H1 (cell line): Measurements from ENCODE around the gene NFIA. TPM values are rescaled to one million over a fixed set of nuclear protein-coding genes. Genes with fewer than 3 reads are reported as not detected.

ENCODE experiments used
- CTCF ChIA-PET: fragments of 300-600 bp; sonication (Branson Sonifier 250); formaldehyde crosslinking; loops from one replicate; lab custom pipeline; 2021; ENCODE audit not compliant: partially characterized antibody; lab: Charles Lee
- POLR2A ChIA-PET: fragments of 300-600 bp; sonication (Branson Sonifier 250); formaldehyde crosslinking; loops from one replicate; lab custom pipeline; 2021; ENCODE audit warnings: inconsistent platforms; ENCODE audit not compliant: partially characterized antibody; lab: Charles Lee
- DNase-seq, 2 experiments: peaks; one replicate each; pipeline versions ENCODE4 v3.0.0 to v3.0.0-alpha.2; 2010 to 2022; ENCODE audit warnings: low spot score in 2 of 2, low read depth in 1 of 2, mixed read lengths in 1 of 2
- FAIRE-seq: peaks from 2 replicates; lab custom pipeline; 2011; peaks lifted over from hg19 to GRCh38; lab: Jason Lieb, UNC
- H2AFZ ChIP-seq: 2 replicates; pipeline ENCODE4 v1.8.1; 2012; ENCODE audit warnings: low read length, inconsistent platforms
- H2AK5ac ChIP-seq: 2 replicates; pipeline ENCODE4 v1.6.1; 2013; ENCODE audit warnings: low read depth, low read length
- H2BK120ac ChIP-seq: replicated peaks from 2 replicates; pipeline ENCODE3; 2013; ENCODE audit warnings: low read depth, low read length, inconsistent platforms
- H2BK12ac ChIP-seq: 2 replicates; pipeline ENCODE4 v1.6.1; 2013; ENCODE audit warnings: low read depth, low read length
- H2BK15ac ChIP-seq: 2 replicates; pipeline ENCODE4 v1.6.1; 2013; ENCODE audit warnings: low read length
- H2BK20ac ChIP-seq: 2 replicates; pipeline ENCODE4 v1.6.1; 2013; ENCODE audit warnings: low read length
- H2BK5ac ChIP-seq: 2 replicates; pipeline ENCODE4 v1.6.1; 2013; ENCODE audit warnings: low read depth, low read length
- H3K14ac ChIP-seq: 2 replicates; pipeline ENCODE4 v1.6.1; 2013; ENCODE audit warnings: inconsistent platforms; ENCODE audit not compliant: insufficient read length
- H3K18ac ChIP-seq: 2 replicates; pipeline ENCODE4 v1.6.1; 2013; ENCODE audit warnings: low read length; ENCODE audit errors: extremely low read depth
- H3K23ac ChIP-seq: 2 replicates; pipeline ENCODE4 v1.6.1; 2013; ENCODE audit warnings: inconsistent platforms; ENCODE audit not compliant: insufficient read length
- H3K23me2 ChIP-seq: 2 replicates; pipeline ENCODE4 v1.6.1; 2013; ENCODE audit warnings: low read depth, low read length
- H3K27ac ChIP-seq: 2 replicates; pipeline ENCODE4 v1.6.1; 2011; ENCODE audit warnings: low read depth, low read length, inconsistent platforms
- H3K27me3 ChIP-seq, 4 experiments: replicated peaks in 1 of 4; 1 replicate in 1 of 4; 2 replicates in 3 of 4; pipeline versions ENCODE4 v1.6.1 to v1.8.1; 2011 to 2013; ENCODE audit warnings: low read length in 3 of 4, mild to moderate bottlenecking in 3 of 4, inconsistent platforms in 2 of 4, mixed read lengths in 2 of 4, moderate library complexity in 1 of 4; ENCODE audit not compliant: control insufficient read depth in 3 of 4, insufficient read depth in 3 of 4; ENCODE audit errors: extremely low read depth in 1 of 4
- H3K36me3 ChIP-seq, 4 experiments: 2 replicates each; pipeline versions ENCODE4 v1.6.1 to v1.8.1; 2011 to 2013; ENCODE audit warnings: mild to moderate bottlenecking in 4 of 4, low read length in 3 of 4, moderate library complexity in 2 of 4, control low read depth in 1 of 4, inconsistent platforms in 1 of 4; ENCODE audit not compliant: insufficient read depth in 4 of 4, control insufficient read depth in 2 of 4
- H3K4ac ChIP-seq: replicated peaks from 2 replicates; pipeline ENCODE3; 2013; ENCODE audit warnings: low read length, low read depth, mixed read lengths, inconsistent platforms; ENCODE audit not compliant: insufficient read length
- H3K4me1 ChIP-seq, 4 experiments: replicated peaks in 1 of 4; 1 replicate in 1 of 4; 2 replicates in 3 of 4; pipeline versions ENCODE4 v1.6.1 to v1.8.1; 2011 to 2013; ENCODE audit warnings: low read length in 3 of 4, inconsistent platforms in 2 of 4, mixed read lengths in 1 of 4; ENCODE audit not compliant: insufficient read depth in 4 of 4, control insufficient read depth in 3 of 4
- H3K4me2 ChIP-seq, 2 experiments: 2 replicates each; pipeline versions ENCODE4 v1.6.1 to v1.8.1; 2011 to 2013; ENCODE audit warnings: low read depth in 2 of 2, low read length in 2 of 2, control low read depth in 1 of 2, inconsistent platforms in 1 of 2, mild to moderate bottlenecking in 1 of 2; ENCODE audit not compliant: insufficient read depth in 1 of 2
- H3K4me3 ChIP-seq, 4 experiments: fragments of 200-600, 300-600 bp in 1 of 4; sonication (generic), shearing (Covaris generic), sonication (Bioruptor Twin) in 1 of 4; 2 replicates each; pipeline versions ENCODE4 v1.5.1 to v1.8.1; 2011 to 2016; ENCODE audit warnings: low read length in 4 of 4, low read depth in 3 of 4, control low read depth in 2 of 4, inconsistent platforms in 2 of 4, mild to moderate bottlenecking in 2 of 4, mixed read lengths in 1 of 4, moderate library complexity in 1 of 4; ENCODE audit not compliant: insufficient read depth in 2 of 4; ENCODE audit errors: extremely low read depth in 1 of 4
- H3K56ac ChIP-seq: replicated peaks from 2 replicates; pipeline ENCODE3; 2013; ENCODE audit warnings: low read depth, mild to moderate bottlenecking, mixed read lengths, low read length, inconsistent platforms; ENCODE audit not compliant: insufficient read length
- H3K79me1 ChIP-seq: 2 replicates; pipeline ENCODE4 v1.6.1; 2013; ENCODE audit warnings: low read depth, low read length, control low read depth
- H3K79me2 ChIP-seq, 2 experiments: 2 replicates each; pipeline versions ENCODE4 v1.6.1 to v1.8.1; 2012 to 2013; ENCODE audit warnings: low read length in 2 of 2, mild to moderate bottlenecking in 2 of 2, inconsistent platforms in 1 of 2; ENCODE audit not compliant: insufficient read depth in 2 of 2, control insufficient read depth in 1 of 2
- H3K9ac ChIP-seq, 4 experiments: replicated peaks in 1 of 4; 1 replicate in 1 of 4; 2 replicates in 3 of 4; pipeline versions ENCODE4 v1.6.1 to v1.8.1; 2011 to 2013; ENCODE audit warnings: low read depth in 3 of 4, low read length in 3 of 4, control low read depth in 2 of 4, mild to moderate bottlenecking in 2 of 4, moderate library complexity in 2 of 4, inconsistent platforms in 1 of 4; ENCODE audit errors: extremely low read depth in 1 of 4
- H3K9me3 ChIP-seq, 2 experiments: 2 replicates each; pipeline versions ENCODE4 v1.6.1 to v1.8.1; 2012 to 2013; ENCODE audit warnings: mild to moderate bottlenecking in 2 of 2, moderate library complexity in 2 of 2, control low read depth in 1 of 2, inconsistent platforms in 1 of 2, low read depth in 1 of 2, low read length in 1 of 2, mixed read lengths in 1 of 2; ENCODE audit not compliant: insufficient read depth in 2 of 2
- H4K20me1 ChIP-seq, 2 experiments: replicated peaks in 1 of 2; 2 replicates each; pipeline versions ENCODE3 to v1.8.1; 2011 to 2013; ENCODE audit warnings: inconsistent platforms in 2 of 2, low read length in 2 of 2, mild to moderate bottlenecking in 1 of 2; ENCODE audit not compliant: insufficient read depth in 2 of 2, control insufficient read depth in 1 of 2
- H4K5ac ChIP-seq: 2 replicates; pipeline ENCODE4 v1.6.1; 2013; ENCODE audit warnings: low read length, low read depth, mixed read lengths, inconsistent platforms; ENCODE audit not compliant: insufficient read length
- H4K8ac ChIP-seq: 2 replicates; pipeline ENCODE4 v1.8.0; 2013; ENCODE audit warnings: mild to moderate bottlenecking, moderate library complexity, low read length, inconsistent platforms; ENCODE audit not compliant: insufficient read depth; ENCODE audit errors: extremely low read depth
- H4K91ac ChIP-seq: replicated peaks from 2 replicates; pipeline ENCODE3; 2013; ENCODE audit warnings: low read length, mixed read lengths, inconsistent platforms; ENCODE audit not compliant: insufficient read length
- JUN ChIP-seq: IDR thresholded peaks from 2 replicates; pipeline ENCODE4 v1.6.1; 2011; ENCODE audit warnings: low read depth, mild to moderate bottlenecking, improper control_type of control experiment, low read length
- SIRT6 ChIP-seq: IDR thresholded peaks from one replicate; pipeline ENCODE4 v1.7.1; 2012; ENCODE audit warnings: low read length, inconsistent platforms
- SIX5 ChIP-seq: IDR thresholded peaks from 2 replicates; pipeline ENCODE4 v1.6.1; 2011; ENCODE audit warnings: mild to moderate bottlenecking, low read depth, low read length
- SP4 ChIP-seq: IDR thresholded peaks from 2 replicates; pipeline ENCODE4 v1.6.1; 2012; ENCODE audit warnings: low read length, inconsistent platforms
- SUZ12 ChIP-seq: fragments of 200-600 bp; sonication (generic); IDR thresholded peaks from 2 replicates; pipeline ENCODE4 v1.6.1; 2012; ENCODE audit warnings: mild to moderate bottlenecking, inconsistent platforms, low read length, moderate library complexity, mixed read lengths
- WGBS, 2 experiments: shearing (Covaris generic) in 1 of 2; methylation state at CpG; one replicate each; pipeline versions ENCODE4 v1.1.6 to v1.1.7; 2013 to 2015; ENCODE audit warnings: low lambda C conversion rate in 2 of 2, mixed read lengths in 2 of 2, inconsistent platforms in 1 of 2, low coverage in 1 of 2, missing lambda C conversion rate in 1 of 2; ENCODE audit not compliant: insufficient replicate concordance in 2 of 2, insufficient coverage in 1 of 2, insufficient read length in 1 of 2; ENCODE audit errors: extremely low coverage in 1 of 2, missing lambda C conversion rate in 1 of 2; 5-methylcytosine and 5-hydroxymethylcytosine counted together
- polyA plus RNA-seq, 7 experiments: library from polyadenylated mRNA; depleted of rRNA in 3 of 7; stranded (reverse) in 5 of 7; unstranded in 2 of 7; fragments of >200 nt in 5 of 7; fragments of 200-250 nt in 2 of 7; gene quantifications; 1 replicate in 5 of 7; 2 replicates in 1 of 7; 4 replicates in 1 of 7; pipeline versions ENCODE4 v1.2.1 to v1.2.3, GENCODE V29; 2011 to 2013; ENCODE audit warnings: missing spikeins in 2 of 7, mixed read lengths in 2 of 7
- total RNA-seq: library from RNA; stranded (reverse); fragmentation: NEBNext Ultra II Directional; extraction: Animal tissue kit (Norgen Biotek cat#: 25700); gene quantifications from 2 replicates; pipeline ENCODE4 v1.2.1, GENCODE V29; 2021

The NFIA gene
- total and polyA plus RNA-seq, 2 of the 8 experiments (the other 6 are each of a cell fraction or from before 2014, with no cell fraction given) = 1.8 to 2.3 TPM

DNA sequence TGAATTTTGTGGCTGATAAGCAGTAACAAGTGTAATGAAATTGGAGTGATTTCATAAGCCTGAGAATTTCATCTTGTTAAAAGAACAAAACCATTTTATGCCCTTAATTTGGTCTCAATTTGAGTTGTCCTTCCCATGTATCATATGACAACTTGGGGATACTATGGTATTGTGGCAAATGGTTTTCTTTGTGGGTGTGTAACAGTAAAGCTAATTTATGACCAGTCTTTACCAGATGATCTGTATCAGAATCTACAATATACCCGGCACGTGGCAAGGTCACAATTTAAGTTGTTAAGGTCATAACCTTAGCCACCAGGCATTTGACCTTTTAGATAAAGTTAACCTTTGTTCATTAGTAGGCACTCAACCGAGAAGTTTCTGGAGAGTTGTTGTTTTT is 9.1 kb downstream of the NFIA start:
- H3K23me2 ChIP-seq = no peaks in the 10 kb centered on the region
- no peak for TF ChIP-seq JUN
- TF ChIP-seq SIRT6 = no peak
- TF ChIP-seq SP4 = no peak
- TF ChIP-seq SIX5 = no peak
- no peak for TF ChIP-seq SUZ12
- no peak overlapping the region for H3K56ac ChIP-seq
- no peaks in the 10 kb centered on the region for H3K27me3 ChIP-seq
- H3K9ac ChIP-seq = no peak overlapping the region
- no peak overlapping the region for H4K91ac ChIP-seq
- peaks cover 0 to 5% (median 0%) of the 10 kb centered on the region in 4 experiments; a peak in 1 of 7 replicates for H3K4me1 ChIP-seq
- no peak overlapping the region for H3K14ac ChIP-seq
- DNase-seq = no peak
- no peak overlapping the region for H3K4me3 ChIP-seq
- no peak overlapping the region for H3K4me2 ChIP-seq
- no peak overlapping the region for H4K5ac ChIP-seq
- H4K20me1 ChIP-seq = no peaks in the 10 kb centered on the region
- no peak overlapping the region for H2BK5ac ChIP-seq
- ChIA-PET POLR2A (interaction anchor here (0.6 kb wide), 1 partner anchor 752 kb away, joined by 3 read pairs; no protein-coding TSS in a partner anchor), CTCF (no interaction called here)
- no peaks in the 10 kb centered on the region for H3K9me3 ChIP-seq
- no peaks in the 10 kb centered on the region; the same call in 1 of the 2 replicates for H3K79me1 ChIP-seq
- no peak overlapping the region for H3K23ac ChIP-seq
- no peak overlapping the region for H3K27ac ChIP-seq
- H2BK12ac ChIP-seq = no peak overlapping the region
- no peak overlapping the region for H2BK15ac ChIP-seq
- no peak overlapping the region for H2AFZ ChIP-seq
- H3K79me2 ChIP-seq = no peaks in the 10 kb centered on the region
- 88% methylated on average over 3 of the region's 3 CpGs; no CpG with 5 or more reads in 1 of the 2 experiments for WGBS, 2 experiments
- no peak overlapping the region for H4K8ac ChIP-seq
- no peak for FAIRE-seq
- no peak overlapping the region for H2BK20ac ChIP-seq
- H3K4ac ChIP-seq = no peak overlapping the region
- no peak overlapping the region for H3K18ac ChIP-seq
- no peaks in the 10 kb centered on the region; a peak in 1 of 8 replicates for H3K36me3 ChIP-seq
- no peak overlapping the region for H2BK120ac ChIP-seq
- H2AK5ac ChIP-seq = no peak overlapping the region
